GM12891 (cell line): ENCODE measurements around the gene PPM1H.

Source experiments
- POLR2A ChIP-seq: IDR thresholded peaks from 2 replicates; pipeline ENCODE4 v1.6.1; 2011; ENCODE audit warnings: low read depth, low read length, control low read depth
- POLR2AphosphoS5 ChIP-seq: IDR thresholded peaks from 2 replicates; pipeline ENCODE4 v1.6.1; 2011; ENCODE audit warnings: low read depth, low read length, control low read depth

- no peak for TF ChIP-seq POLR2A
- no peak for TF ChIP-seq POLR2AphosphoS5
Measured at GRCh38 chr12:62860020-62860419, 74.9 kb downstream of the PPM1H start.
